SU-DHL-6 (cell line): ENCODE data around the gene SCT.

Source experiments
- EZH2phosphoT487 ChIP-seq: fragments of 200-600 bp; sonication (generic), shearing (Covaris generic); conservative IDR thresholded peaks from 2 replicates; pipeline ENCODE4 v1.6.1; 2018; ENCODE audit warnings: mild to moderate bottlenecking, antibody characterized with exemption, low read length, moderate library complexity, mixed read lengths
- TF ChIP-seq, protein P1 (sequence below): fragments of 200-600 bp; sonication (generic); IDR thresholded peaks from one replicate; pipeline ENCODE4 v1.5.1; 2017; ENCODE audit warnings: antibody characterized with exemption, mild to moderate bottlenecking, low read length, moderate library complexity; ENCODE audit not compliant: insufficient read depth, poor library complexity, severe bottlenecking

DNA sequence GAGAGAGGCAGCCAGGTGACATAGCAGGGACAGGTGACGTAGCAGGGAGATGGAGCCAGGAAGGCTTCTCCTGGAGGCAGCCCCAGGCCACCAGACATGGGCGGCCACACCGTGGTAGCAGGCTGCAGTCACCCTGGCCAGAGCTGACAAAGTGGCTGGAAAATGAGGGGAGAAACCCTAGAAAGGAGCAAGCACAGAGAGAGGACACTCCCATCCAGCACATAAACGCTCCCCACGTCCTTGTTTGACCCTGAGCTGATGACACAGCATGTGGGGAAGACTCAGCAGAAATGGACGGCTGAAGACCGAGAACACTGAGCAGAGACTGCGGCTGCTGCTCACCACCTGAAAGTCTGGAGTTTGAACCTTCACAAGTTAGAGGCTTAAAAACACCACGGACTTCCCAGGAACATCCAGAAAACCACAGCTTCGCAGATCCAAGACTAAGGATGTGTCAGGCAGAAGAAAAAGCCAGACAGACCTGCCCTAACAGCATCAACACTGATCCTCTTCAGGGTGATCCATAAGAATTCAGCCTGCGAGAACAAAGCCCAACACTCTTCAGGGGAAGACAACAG, 38.8 kb upstream of the SCT start:
- TF ChIP-seq, protein P1, sequence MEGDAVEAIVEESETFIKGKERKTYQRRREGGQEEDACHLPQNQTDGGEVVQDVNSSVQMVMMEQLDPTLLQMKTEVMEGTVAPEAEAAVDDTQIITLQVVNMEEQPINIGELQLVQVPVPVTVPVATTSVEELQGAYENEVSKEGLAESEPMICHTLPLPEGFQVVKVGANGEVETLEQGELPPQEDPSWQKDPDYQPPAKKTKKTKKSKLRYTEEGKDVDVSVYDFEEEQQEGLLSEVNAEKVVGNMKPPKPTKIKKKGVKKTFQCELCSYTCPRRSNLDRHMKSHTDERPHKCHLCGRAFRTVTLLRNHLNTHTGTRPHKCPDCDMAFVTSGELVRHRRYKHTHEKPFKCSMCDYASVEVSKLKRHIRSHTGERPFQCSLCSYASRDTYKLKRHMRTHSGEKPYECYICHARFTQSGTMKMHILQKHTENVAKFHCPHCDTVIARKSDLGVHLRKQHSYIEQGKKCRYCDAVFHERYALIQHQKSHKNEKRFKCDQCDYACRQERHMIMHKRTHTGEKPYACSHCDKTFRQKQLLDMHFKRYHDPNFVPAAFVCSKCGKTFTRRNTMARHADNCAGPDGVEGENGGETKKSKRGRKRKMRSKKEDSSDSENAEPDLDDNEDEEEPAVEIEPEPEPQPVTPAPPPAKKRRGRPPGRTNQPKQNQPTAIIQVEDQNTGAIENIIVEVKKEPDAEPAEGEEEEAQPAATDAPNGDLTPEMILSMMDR: no peak
- no peak for TF ChIP-seq EZH2phosphoT487
